Bronchial epithelial cell (primary cell): ENCODE data around the gene PARP3. TPM values are rescaled to one million over a fixed set of nuclear protein-coding genes. Genes with fewer than 3 reads are reported as not detected.
"Not testable (repeated sequence)": the region's sequence is repeated elsewhere in the genome, so short reads cannot be mapped to it uniquely, and the experiment has no call there.

Source experiments
- DNase-seq: peaks from one replicate; pipeline ENCODE4 v3.0.0-alpha.2; 2010; ENCODE audit warnings: low read depth
- FAIRE-seq: peaks from 2 replicates; lab custom pipeline; 2011; peaks lifted over from hg19 to GRCh38; lab: Jason Lieb, UNC
- H3K27me3 ChIP-seq: 2 replicates; pipeline ENCODE4 v1.5.1; 2011; ENCODE audit warnings: low read length; ENCODE audit not compliant: control insufficient read depth, insufficient read depth
- H3K36me3 ChIP-seq: 2 replicates; pipeline ENCODE4 v1.5.1; 2011; ENCODE audit warnings: low read length; ENCODE audit not compliant: control insufficient read depth, insufficient read depth
- H3K4me3 ChIP-seq: 2 replicates; pipeline ENCODE4 v1.5.1; 2011; ENCODE audit warnings: mild to moderate bottlenecking, low read depth, low read length, control low read depth
- CTCF ChIP-seq: IDR thresholded peaks from 2 replicates; pipeline ENCODE4 v1.5.1; 2011; ENCODE audit warnings: mild to moderate bottlenecking, moderate library complexity, low read length, control low read depth, inconsistent platforms; ENCODE audit not compliant: insufficient read depth, severe bottlenecking
- total RNA-seq: library from RNA; depleted of rRNA; stranded (reverse); fragments of >200 nt; gene quantifications from 2 replicates; pipeline ENCODE4 v1.2.1, GENCODE V29; 2014

Gene PARP3
- total RNA-seq, 1 donor from 2014 or later, result 5.0 TPM

DNA sequence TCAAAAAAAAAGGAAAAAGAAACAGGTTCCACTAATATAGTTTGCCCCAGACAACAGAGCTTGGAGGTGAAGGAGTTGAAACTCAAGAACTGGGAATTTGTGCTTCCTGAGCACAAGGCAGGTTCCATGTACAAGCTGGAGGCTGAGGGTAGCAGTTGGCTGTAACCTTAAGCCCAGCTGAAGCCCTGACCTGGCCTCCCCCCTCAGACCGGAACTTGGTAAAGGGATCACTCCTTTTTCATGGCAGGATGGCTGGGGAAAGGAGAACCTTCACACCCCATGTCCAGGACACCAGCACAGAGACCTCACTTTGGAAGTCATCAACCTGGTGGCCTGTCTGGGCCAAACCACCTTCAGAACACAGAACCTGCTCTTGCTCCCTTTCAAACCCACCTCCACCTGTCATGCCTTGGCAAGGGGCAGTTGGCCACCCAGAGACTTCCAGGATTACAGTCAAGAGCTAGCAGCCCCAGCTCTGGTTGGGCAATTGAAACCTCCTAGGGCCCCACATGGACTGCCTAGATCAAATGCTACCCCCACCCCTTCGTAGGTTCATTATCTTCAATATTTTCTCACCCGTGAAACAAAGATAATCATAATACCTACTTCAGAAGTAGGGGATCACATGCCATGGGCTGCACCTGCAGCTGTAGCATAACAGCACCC is 50.0 kb downstream of the PARP3 start:
- Histone ChIP-seq H3K27me3 (no peaks in the 10 kb centered on the region), H3K4me3 (no peak overlapping the region), H3K36me3 (peaks cover 17% of the 10 kb centered on the region)
- TF ChIP-seq CTCF, result no peak
- DNase-seq (no peak), FAIRE-seq (no peak)

GRCh38 chr3:51993657-51994056 is 51.5 kb downstream of the PARP3 start:
- FAIRE-seq, H3K4me3 ChIP-seq: not testable (repeated sequence)

GRCh38 chr3:51994530-51994929 is 52.4 kb downstream of the PARP3 start:
- peak overlapping the region; percentile 86 for H3K4me3 ChIP-seq
- no peak for TF ChIP-seq CTCF
- no peaks in the 10 kb centered on the region for H3K27me3 ChIP-seq
- DNase-seq (no peak), FAIRE-seq (no peak)
- peaks cover 17% of the 10 kb centered on the region for H3K36me3 ChIP-seq

More at GRCh38 chr3:51993657-51994056, 51.5 kb downstream of the PARP3 start:
- not testable (repeated sequence) for H3K27me3 ChIP-seq, DNase-seq
- peaks cover 17% of the 10 kb centered on the region for H3K36me3 ChIP-seq

DNA sequence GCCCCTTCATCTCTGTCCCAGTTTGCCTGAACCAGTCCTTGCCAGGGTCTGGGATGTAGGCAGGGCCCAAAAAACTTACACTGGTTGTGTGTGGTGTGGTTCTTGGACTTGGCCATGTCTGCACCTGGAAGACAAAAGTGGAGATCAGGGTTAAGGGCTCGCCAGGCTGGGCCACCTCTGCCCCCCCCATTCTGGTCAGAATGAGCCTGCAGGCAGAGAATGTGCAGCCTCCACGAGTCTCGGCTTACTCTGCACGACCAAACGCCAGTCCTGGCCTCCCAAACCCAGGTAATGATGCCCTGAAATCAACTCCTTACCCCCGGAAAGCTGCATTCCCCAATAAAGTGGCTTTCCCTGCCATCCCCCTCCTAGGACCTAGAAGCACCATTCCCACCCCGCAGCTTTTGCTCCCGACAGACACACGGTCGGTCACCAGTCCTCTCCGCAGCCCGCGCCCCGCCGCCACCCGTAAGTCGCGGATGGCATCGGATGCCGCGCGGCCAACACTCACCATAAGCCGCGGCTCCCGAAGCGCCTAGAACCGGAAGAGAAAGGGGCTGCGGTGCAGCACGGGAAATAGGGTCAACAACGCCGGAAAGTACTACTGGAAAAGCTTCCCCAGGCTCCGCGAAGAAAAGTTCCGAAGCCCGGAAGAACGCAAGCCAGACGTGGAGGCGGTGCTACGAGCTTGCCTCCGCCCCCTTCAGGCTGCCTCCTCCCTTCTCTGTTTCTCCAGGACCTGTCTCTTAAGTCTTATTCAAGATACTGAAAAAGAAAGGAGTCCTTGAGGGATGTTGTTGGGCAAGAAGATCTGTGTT is 53.4 kb downstream of the PARP3 start, which contains the start of gene RPL29:
Gene RPL29, minus strand, starts transcription at position 550 of the 818 bp plus-strand sequence. Its CDS starts 434 bp downstream, at position 116.
- Histone ChIP-seq H3K36me3 (peaks cover 17% of the 10 kb centered on the region), H3K4me3 (peak within 1 kb of the TSS; percentile 86), H3K27me3 (no peaks in the 10 kb centered on the region)
- DNase-seq (peak; percentile 89), FAIRE-seq (no peak)
- no peak for TF ChIP-seq CTCF

- no peak for TF ChIP-seq CTCF
- no peak for FAIRE-seq
Measured at GRCh38 chr3:51997172-51997571, 55.0 kb downstream of the PARP3 start.

GRCh38 chr3:51997935-51998596 is 55.9 kb downstream of the PARP3 start:
- no peaks in the 10 kb centered on the region for H3K27me3 ChIP-seq
- FAIRE-seq, result peak; percentile 36
- peak; percentile 79 for DNase-seq
- TF ChIP-seq CTCF, result no peak
- H3K4me3 ChIP-seq, result no peak overlapping the region
- peaks cover 11% of the 10 kb centered on the region for H3K36me3 ChIP-seq

More at GRCh38 chr3:51997172-51997571, 55.0 kb downstream of the PARP3 start:
- no peak for DNase-seq
- H3K27me3 ChIP-seq, result no peaks in the 10 kb centered on the region
- H3K4me3 ChIP-seq, result no peak overlapping the region
- H3K36me3 ChIP-seq, result peaks cover 14% of the 10 kb centered on the region
